ENCODE measurements around the gene BACH2. TPM values are rescaled to one million over a fixed set of nuclear protein-coding genes. Genes with fewer than 3 reads are reported as not detected.

The BACH2 gene
- total RNA-seq, 5 donors from 2014 or later (not counting 1 experiment from before 2014, with no cell fraction given), result 81.9 to 196 (median 96.7) TPM

DNA sequence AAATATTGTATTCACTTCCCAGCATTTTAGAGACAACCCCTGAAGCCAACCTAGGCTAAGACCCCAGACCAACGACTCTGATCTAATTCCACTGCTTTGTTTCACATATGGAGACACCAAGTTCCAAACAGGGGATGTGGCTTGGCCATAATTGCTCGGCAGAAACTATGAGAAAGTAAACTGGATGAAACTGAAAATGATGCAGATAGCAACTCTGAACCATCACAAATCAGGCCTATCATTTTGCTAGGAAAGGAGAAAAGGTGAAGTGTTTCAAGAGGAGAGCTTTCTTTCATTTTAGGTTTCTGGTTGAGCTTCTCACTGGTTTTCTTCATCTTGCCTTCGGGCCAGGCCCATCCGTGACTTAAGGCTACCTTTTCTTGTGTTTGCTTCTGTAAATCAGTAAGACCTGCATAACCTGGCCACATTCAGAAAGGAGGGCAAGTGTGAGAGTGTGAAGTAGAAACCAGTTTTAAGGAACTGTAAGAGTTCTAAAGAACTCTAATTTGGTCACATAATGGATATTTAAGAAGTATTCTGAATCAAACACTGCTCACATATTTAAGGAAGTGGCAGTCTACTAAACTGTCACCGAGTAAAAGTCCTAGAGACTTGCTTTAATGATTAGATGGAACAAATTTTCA lies 105.8 kb downstream of the BACH2 start:
- Mint-ChIP-seq H3K27ac (peak overlapping the region; percentile 88 to 90), H3K4me1 (peaks cover 84 to 92% (median 85%) of the 10 kb centered on the region in 3 donors), H3K27me3 (no peaks in the 10 kb centered on the region), H3K36me3 (peaks cover 9% of the 10 kb centered on the region), H3K4me3 (peak overlapping the region; percentile 28 to 60 (median 39)), H3K9me3 (no peaks in the 10 kb centered on the region)
- Histone ChIP-seq H3K4me1 (ENCODE audit: control insufficient read depth in 1 of 2, extremely low read depth in 1 of 2, insufficient read depth in 2 of 2, low read length in 2 of 2) (peaks cover 31 to 80% of the 10 kb centered on the region in 2 experiments), H3K36me3 (ENCODE audit: control insufficient read depth in 2 of 2, extremely low read depth in 1 of 2, insufficient read depth in 1 of 2, low read length in 1 of 2) (no peaks in the 10 kb centered on the region), H3K9me3 (no peaks in the 10 kb centered on the region), H3K4me3 (ENCODE audit: control insufficient read depth in 1 of 2, extremely low read depth in 1 of 2, low read length in 1 of 2) (no peak overlapping the region), H3K27me3 (replicated peaks in 1 of 2; ENCODE audit: control insufficient read depth in 2 of 2, extremely low read depth in 1 of 2, insufficient read depth in 2 of 2, low read length in 1 of 2) (no peaks in the 10 kb centered on the region), H3K27ac (ENCODE audit: low read length) (peak overlapping the region; percentile 19)
- CTCF ChIA-PET, result interaction anchor here in 1 of 2 donors (0.6 to 1.2 kb wide), 3 partner anchors 12 to 294 kb away, joined by 3 to 4 read pairs (median 3); no protein-coding TSS in a partner anchor
- WGBS (ENCODE audit: insufficient coverage), result no CpG with 5 or more reads among the region's 5 CpGs
- ATAC-seq (replicated peaks in 1 of 4) (no peak), DNase-seq (no peak)
- POLR2A ChIA-PET, result interaction anchor here in 1 of 2 donors (0.6 to 0.8 kb wide), 4 partner anchors 13 to 102 kb away, joined by 3 to 4 read pairs (median 3); no protein-coding TSS in a partner anchor

DNA sequence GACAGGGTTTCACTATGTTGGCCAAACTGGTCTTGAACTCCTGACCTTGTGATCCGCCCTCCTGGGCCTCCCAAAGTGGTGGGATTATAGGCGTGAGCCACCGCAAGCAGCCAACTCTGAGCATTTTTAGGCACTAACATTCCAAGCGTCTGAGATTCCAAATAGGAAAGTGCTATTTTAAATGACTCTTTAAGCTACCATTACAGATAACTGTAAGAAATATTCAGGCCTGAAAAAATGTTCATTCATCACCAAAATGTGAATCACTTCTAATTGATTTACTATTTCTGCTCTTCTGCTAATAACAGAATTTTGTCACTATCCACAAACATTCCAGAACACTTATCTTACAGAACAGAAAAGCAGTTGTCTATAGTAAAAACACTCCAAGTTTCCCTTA lies 106.5 kb downstream of the BACH2 start:
- peak overlapping the region; percentile 88 to 90 for H3K27ac Mint-ChIP-seq
- POLR2A ChIA-PET, result interaction anchor here in 1 of 2 donors (0.6 to 0.8 kb wide), 2 partner anchors 12 to 59 kb away, joined by 3 read pairs; no protein-coding TSS in a partner anchor
- H3K9me3 ChIP-seq, result no peaks in the 10 kb centered on the region
- H3K27me3 Mint-ChIP-seq, result no peaks in the 10 kb centered on the region
- H3K27ac ChIP-seq (ENCODE audit: low read length), result no peak overlapping the region
- no peak for DNase-seq
- peak overlapping the region in 1 of 3 donors; percentile 60 for H3K4me3 Mint-ChIP-seq
- H3K36me3 Mint-ChIP-seq, result peaks cover 9% of the 10 kb centered on the region
- H3K4me1 Mint-ChIP-seq, result peaks cover 81 to 88% (median 81%) of the 10 kb centered on the region in 3 donors
- no peaks in the 10 kb centered on the region for H3K36me3 ChIP-seq (ENCODE audit: control insufficient read depth in 2 of 2, extremely low read depth in 1 of 2, insufficient read depth in 1 of 2, low read length in 1 of 2)
- H3K27me3 ChIP-seq (replicated peaks in 1 of 2; ENCODE audit: control insufficient read depth in 2 of 2, extremely low read depth in 1 of 2, insufficient read depth in 2 of 2, low read length in 1 of 2), result no peaks in the 10 kb centered on the region
- no peak overlapping the region for H3K4me3 ChIP-seq (ENCODE audit: control insufficient read depth in 1 of 2, extremely low read depth in 1 of 2, low read length in 1 of 2)
- CTCF ChIA-PET, result interaction anchor here in 1 of 2 donors (1.0 to 1.2 kb wide), 2 partner anchors 11 to 289 kb away, joined by 3 read pairs; no protein-coding TSS in a partner anchor
- no peaks in the 10 kb centered on the region for H3K9me3 Mint-ChIP-seq
- no peak for ATAC-seq (replicated peaks in 1 of 4)
- WGBS (ENCODE audit: insufficient coverage), result 90% methylated on average over 3 of the region's 4 CpGs
- H3K4me1 ChIP-seq (ENCODE audit: control insufficient read depth in 1 of 2, extremely low read depth in 1 of 2, insufficient read depth in 2 of 2, low read length in 2 of 2), result peaks cover 30 to 79% of the 10 kb centered on the region in 2 experiments

DNA sequence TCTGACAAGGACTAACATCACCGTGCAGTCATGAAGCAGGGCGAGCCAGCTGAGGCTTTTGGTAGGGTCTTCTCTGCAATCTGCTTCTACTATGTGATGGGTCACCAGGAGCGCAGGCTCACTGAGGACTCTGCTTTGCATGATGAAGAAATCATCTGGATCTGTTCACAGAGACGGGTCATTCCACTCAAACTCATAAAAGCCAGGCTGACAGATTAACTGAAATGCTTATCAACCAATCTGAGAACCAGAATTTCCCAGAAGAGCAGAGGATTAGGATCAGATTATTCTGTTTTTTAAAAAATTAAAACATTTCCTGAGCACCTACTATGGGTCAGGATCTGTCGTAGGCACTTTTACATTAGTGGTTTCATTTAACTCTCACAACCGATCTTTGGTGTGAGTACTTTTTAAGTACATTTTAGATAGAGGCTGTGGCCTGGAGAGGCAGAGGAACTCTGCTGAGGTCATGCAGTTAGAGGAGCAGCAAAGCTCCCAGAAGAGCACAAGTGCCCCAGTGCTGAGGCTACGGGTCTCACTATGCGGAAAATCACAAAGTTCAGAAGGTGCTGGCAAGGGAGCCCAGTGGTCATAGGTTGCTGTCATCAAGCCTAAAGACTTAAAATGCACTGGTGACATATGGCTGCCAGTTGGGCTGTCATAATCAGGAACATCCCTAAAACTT lies 109.1 kb downstream of the BACH2 start:
- peak; percentile 25 to 68 (median 48) for ATAC-seq (replicated peaks in 1 of 4)
- Histone ChIP-seq H3K4me1 (ENCODE audit: control insufficient read depth in 1 of 2, extremely low read depth in 1 of 2, insufficient read depth in 2 of 2, low read length in 2 of 2) (peaks cover 22 to 77% of the 10 kb centered on the region in 2 experiments), H3K4me3 (ENCODE audit: control insufficient read depth in 1 of 2, extremely low read depth in 1 of 2, low read length in 1 of 2) (peak overlapping the region; percentile 18 to 32), H3K27me3 (replicated peaks in 1 of 2; ENCODE audit: control insufficient read depth in 2 of 2, extremely low read depth in 1 of 2, insufficient read depth in 2 of 2, low read length in 1 of 2) (no peaks in the 10 kb centered on the region), H3K27ac (ENCODE audit: low read length) (peak overlapping the region; percentile 75), H3K9me3 (no peaks in the 10 kb centered on the region), H3K36me3 (ENCODE audit: control insufficient read depth in 2 of 2, extremely low read depth in 1 of 2, insufficient read depth in 1 of 2, low read length in 1 of 2) (no peaks in the 10 kb centered on the region)
- Mint-ChIP-seq H3K4me1 (peaks cover 81 to 86% (median 85%) of the 10 kb centered on the region in 3 donors), H3K36me3 (peaks cover 6% of the 10 kb centered on the region), H3K27me3 (no peaks in the 10 kb centered on the region), H3K4me3 (peak overlapping the region; percentile 62 to 67 (median 66)), H3K27ac (peak overlapping the region; percentile 94 to 95), H3K9me3 (no peaks in the 10 kb centered on the region)
- peak in 4 of 35 experiments; percentile 17 to 39 (median 36) for DNase-seq
- CTCF ChIA-PET, result interaction anchor here in 1 of 2 donors (0.8 to 1.4 kb wide), 2 partner anchors 7 to 235 kb away, joined by 4 read pairs; no protein-coding TSS in a partner anchor
- POLR2A ChIA-PET, result no interaction called here
- WGBS (ENCODE audit: insufficient coverage), result 69% methylated on average over 3 of the region's 8 CpGs

DNA sequence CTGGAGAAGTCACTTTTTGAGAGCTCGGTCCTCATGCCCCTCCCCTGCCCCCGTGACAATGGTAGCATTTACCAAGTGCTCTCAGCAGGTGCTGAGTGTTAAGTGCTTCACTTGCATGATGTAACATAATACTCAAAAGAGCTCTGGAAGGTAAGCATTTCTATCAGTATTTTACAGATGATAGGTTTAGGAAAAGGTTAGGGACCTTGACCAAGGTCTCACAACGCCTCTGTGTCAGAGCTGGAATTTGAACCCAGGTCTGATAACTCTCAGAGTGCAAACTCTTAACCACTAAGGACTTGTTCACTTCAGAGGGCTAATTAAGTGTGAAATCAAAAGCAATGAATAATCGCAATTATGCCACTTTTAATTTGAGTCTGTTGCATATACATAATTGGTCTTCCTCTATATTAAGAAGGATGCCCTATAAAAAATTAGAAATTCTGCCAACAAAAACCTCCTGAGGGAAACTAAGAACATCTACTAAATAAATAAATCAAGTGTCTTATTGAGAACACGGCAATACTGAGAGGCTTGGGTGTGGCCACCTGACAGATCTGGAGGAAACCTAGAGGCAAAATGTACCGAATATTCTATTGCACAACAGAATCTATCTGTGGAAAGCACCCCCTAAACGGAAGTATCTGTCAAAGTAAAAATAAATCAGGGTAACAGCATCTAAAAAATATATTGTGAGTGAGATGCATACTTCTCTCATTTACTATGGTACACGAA lies 109.8 kb downstream of the BACH2 start:
- Histone ChIP-seq H3K4me1 (ENCODE audit: control insufficient read depth in 1 of 2, extremely low read depth in 1 of 2, insufficient read depth in 2 of 2, low read length in 2 of 2) (peaks cover 24 to 79% of the 10 kb centered on the region in 2 experiments), H3K9me3 (no peaks in the 10 kb centered on the region), H3K36me3 (ENCODE audit: control insufficient read depth in 2 of 2, extremely low read depth in 1 of 2, insufficient read depth in 1 of 2, low read length in 1 of 2) (peaks cover 0 to 2% of the 10 kb centered on the region in 2 donors), H3K4me3 (ENCODE audit: control insufficient read depth in 1 of 2, extremely low read depth in 1 of 2, low read length in 1 of 2) (peak overlapping the region; percentile 18 to 32), H3K27me3 (replicated peaks in 1 of 2; ENCODE audit: control insufficient read depth in 2 of 2, extremely low read depth in 1 of 2, insufficient read depth in 2 of 2, low read length in 1 of 2) (no peaks in the 10 kb centered on the region), H3K27ac (ENCODE audit: low read length) (peak overlapping the region; percentile 75)
- Mint-ChIP-seq H3K9me3 (no peaks in the 10 kb centered on the region), H3K4me1 (peaks cover 81 to 87% (median 87%) of the 10 kb centered on the region in 3 donors), H3K36me3 (peaks cover 12% of the 10 kb centered on the region), H3K4me3 (peak overlapping the region; percentile 62 to 67 (median 66)), H3K27ac (peak overlapping the region; percentile 94 to 95), H3K27me3 (no peaks in the 10 kb centered on the region)
- CTCF ChIA-PET, result interaction anchor here in 1 of 2 donors (1.1 kb wide), 1 partner anchor 86 kb away, joined by 3 read pairs; no protein-coding TSS in a partner anchor
- WGBS (ENCODE audit: insufficient coverage), result no CpG with 5 or more reads among the region's 8 CpGs
- POLR2A ChIA-PET, result interaction anchor here (0.6 to 1.2 kb wide), 4 partner anchors 9 to 98 kb away, joined by 3 to 5 read pairs (median 4); no protein-coding TSS in a partner anchor
- ATAC-seq (replicated peaks in 1 of 4) (peak; percentile 79 to 90 (median 80)), DNase-seq (peak in 21 of 35 experiments; percentile 24 to 66 (median 37))

DNA sequence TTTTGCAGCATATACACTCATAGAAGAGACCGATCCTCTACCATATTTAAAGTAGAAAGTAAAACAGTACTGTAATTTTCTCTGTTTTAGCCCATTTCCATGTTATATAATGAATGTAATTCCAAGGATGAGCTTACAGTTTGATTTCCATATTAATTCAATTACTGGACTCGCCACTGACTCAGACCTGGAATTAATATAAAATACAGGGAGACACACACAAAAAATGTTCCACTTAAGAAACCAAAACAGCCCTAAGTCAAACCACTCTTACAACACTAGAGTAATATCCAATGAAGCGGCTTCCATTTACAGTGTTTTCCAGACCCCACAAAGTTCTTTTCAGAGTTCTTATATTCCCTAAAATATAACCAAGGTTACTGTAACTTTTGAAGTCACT lies 110.6 kb downstream of the BACH2 start:
- 100% methylated on average over 2 of the region's 3 CpGs for WGBS (ENCODE audit: insufficient coverage)
- H3K36me3 ChIP-seq (ENCODE audit: control insufficient read depth in 2 of 2, extremely low read depth in 1 of 2, insufficient read depth in 1 of 2, low read length in 1 of 2), result peaks cover 0 to 2% of the 10 kb centered on the region in 2 donors
- Mint-ChIP-seq H3K27me3 (no peaks in the 10 kb centered on the region), H3K36me3 (peaks cover 14% of the 10 kb centered on the region), H3K27ac (peak overlapping the region; percentile 94 to 95), H3K9me3 (no peaks in the 10 kb centered on the region), H3K4me1 (peaks cover 81 to 86% (median 85%) of the 10 kb centered on the region in 3 donors), H3K4me3 (peak overlapping the region in 1 of 3 donors; percentile 62)
- ChIA-PET CTCF (interaction anchor here in 1 of 2 donors (1.1 kb wide), 1 partner anchor 86 kb away, joined by 3 read pairs; no protein-coding TSS in a partner anchor), POLR2A (interaction anchor here (0.6 to 1.2 kb wide), 4 partner anchors 8 to 99 kb away, joined by 3 to 5 read pairs (median 4); no protein-coding TSS in a partner anchor)
- H3K27ac ChIP-seq (ENCODE audit: low read length), result peak overlapping the region; percentile 75
- H3K4me1 ChIP-seq (ENCODE audit: control insufficient read depth in 1 of 2, extremely low read depth in 1 of 2, insufficient read depth in 2 of 2, low read length in 2 of 2), result peaks cover 25 to 73% of the 10 kb centered on the region in 2 experiments
- no peak overlapping the region for H3K4me3 ChIP-seq (ENCODE audit: control insufficient read depth in 1 of 2, extremely low read depth in 1 of 2, low read length in 1 of 2)
- no peak for DNase-seq
- H3K9me3 ChIP-seq, result no peaks in the 10 kb centered on the region
- ATAC-seq (replicated peaks in 1 of 4), result no peak
- H3K27me3 ChIP-seq (replicated peaks in 1 of 2; ENCODE audit: control insufficient read depth in 2 of 2, extremely low read depth in 1 of 2, insufficient read depth in 2 of 2, low read length in 1 of 2), result no peaks in the 10 kb centered on the region
